Measurements from ENCODE around the gene ZBTB46.

Gene ZBTB46

DNA sequence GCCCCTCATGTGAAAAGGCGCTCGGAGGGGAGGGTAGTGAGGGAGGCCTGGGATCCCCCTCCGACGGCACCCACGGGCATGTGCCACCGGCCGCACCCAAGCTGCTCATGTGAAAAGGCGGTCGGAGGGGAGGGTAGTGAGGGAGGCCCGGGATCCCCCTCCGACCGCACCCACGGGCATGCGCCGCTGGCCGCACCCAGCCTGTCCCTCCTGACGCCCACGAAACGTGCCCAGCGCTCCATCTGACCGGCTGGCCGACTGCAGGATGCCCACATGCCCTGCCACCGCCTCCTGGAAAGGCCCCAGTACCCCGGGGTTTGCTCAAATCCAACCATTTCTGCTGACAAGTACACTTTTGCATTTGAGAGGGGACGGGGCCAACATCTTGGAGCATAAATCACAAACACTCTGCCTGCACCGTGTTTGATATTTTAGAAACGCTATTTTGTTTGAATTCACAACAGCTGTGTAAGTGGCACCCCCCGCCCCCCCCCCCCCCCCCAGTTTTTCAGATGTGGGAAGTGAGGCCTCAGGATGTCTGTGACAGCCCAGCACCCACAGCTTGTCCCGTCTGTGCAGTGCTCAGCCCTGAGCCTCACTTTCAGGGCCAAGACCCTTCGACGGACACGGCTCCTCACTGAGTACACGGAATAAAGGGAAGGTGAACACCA, 57.4 kb downstream of the ZBTB46 start:
- no peak for DNase-seq (ENCODE audit: low read depth, low spot score)
- no peak for TF ChIP-seq CTCF (IDR thresholded peaks at IDR 0.05; ENCODE audit: low read depth, low read length)
- in situ Hi-C loops (cut with HindIII; ENCODE audit: low sequenced_read_pairs), result no loop called here
- no peak overlapping the region for H3K4me3 ChIP-seq (ENCODE audit: low read depth, low read length)

DNA sequence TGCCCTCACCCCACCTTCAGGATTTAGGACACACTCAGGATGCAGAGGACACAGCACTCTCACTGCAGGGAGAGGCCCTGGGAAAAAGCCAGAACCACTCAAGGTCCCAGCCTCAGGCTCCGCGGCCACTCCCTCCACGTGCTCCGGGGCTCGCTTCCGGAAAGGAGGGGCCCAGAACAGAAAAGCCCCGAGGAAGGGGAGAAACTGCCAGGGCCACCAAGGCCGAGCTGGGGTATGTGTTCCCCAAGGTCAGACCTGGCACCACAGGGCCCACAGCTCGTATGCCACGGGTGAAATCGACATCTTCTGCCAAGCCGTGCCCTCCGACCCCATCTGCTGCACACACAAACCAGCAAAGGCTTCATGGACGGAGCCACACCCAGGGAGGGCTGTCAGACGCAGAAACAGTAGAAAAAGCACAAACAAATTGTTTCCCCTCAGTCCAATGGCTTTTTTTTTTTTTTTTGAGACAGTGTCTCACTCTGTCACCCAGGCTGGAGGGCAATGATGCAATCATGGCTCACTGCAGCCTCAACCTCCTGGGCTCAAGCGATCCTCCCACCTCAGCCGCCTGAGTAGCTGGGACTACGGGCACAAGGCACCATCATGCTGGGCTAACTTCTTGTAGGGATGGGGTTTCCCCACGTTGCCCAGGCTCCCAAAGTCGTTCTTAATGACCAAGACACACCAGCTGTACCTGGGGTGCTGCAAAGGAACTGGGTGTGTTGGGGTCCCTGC, 58.1 kb downstream of the ZBTB46 start:
- no peak for TF ChIP-seq CTCF (IDR thresholded peaks at IDR 0.05; ENCODE audit: low read depth, low read length)
- H3K4me3 ChIP-seq (ENCODE audit: low read depth, low read length), result no peak overlapping the region
- no peak for DNase-seq (ENCODE audit: low read depth, low spot score)
- in situ Hi-C loops (cut with HindIII; ENCODE audit: low sequenced_read_pairs), result no loop called here

DNA sequence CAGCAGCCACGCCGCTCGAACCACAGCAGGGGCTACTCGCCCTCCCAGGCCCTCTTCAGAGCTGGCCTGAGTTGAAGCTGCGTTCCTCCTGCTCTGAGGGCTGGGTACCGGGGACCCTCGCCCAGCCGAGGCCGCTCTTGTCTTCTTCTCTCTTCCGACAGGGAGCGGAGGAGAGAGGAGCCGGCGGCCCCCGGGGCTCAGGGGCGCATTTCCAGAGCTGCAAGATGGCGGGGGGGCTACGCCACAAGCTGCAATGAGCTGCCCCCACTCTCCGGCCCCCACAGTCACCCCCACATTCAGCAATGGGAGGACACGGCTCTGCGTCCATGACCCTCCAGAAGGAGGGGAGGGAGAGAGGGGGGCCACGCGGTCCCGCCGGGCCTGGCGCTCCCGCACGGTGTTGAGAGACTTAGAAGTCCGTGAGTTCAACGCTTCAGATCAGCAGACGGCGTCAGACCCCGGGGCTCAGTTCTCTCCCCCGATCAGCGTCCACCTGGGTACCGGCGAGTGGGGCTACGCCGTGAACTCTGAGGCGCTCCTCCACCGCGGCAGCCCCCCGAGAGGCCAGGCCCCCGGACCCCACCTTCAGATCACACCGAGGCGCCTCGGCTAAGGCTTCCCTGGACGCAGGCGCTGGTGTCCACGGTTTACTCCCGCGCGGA, 59.9 kb downstream of the ZBTB46 start:
- TF ChIP-seq CTCF (IDR thresholded peaks at IDR 0.05; ENCODE audit: low read depth, low read length), result no peak
- H3K4me3 ChIP-seq (ENCODE audit: low read depth, low read length), result no peak overlapping the region
- DNase-seq (ENCODE audit: low read depth, low spot score), result no peak
- in situ Hi-C loops (cut with HindIII; ENCODE audit: low sequenced_read_pairs), result no loop called here

DNA sequence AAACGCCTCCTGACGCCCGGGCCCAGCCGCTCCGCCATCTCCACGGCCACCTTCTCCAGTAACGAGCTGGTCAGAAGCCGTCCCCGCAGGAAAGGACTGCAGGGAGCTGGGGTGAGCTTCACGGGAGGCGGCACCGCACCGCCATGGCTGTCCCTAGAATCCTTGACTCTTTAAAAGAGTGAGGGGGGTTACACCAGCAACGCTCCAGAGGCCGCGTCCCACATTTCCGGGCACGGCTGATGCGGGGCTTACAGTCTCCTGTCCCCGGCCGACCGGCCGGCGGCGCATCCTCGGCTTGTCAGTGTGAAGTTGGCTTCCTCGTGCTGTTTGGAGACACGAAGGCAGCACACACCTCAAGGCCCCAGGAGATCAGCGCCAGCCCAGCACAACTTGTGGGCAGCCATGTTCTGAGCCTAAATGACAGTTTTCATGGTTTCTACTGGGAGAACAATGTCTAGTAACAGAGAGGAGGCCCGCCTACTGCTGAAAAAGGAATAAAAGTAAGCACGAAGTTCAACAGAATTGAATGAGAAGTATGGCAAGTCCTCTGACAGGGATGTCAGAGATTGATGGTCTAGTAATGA, 61.1 kb downstream of the ZBTB46 start:
- H3K4me3 ChIP-seq (ENCODE audit: low read depth, low read length), result no peak overlapping the region
- in situ Hi-C loops (cut with HindIII; ENCODE audit: low sequenced_read_pairs), result no loop called here
- no peak for DNase-seq (ENCODE audit: low read depth, low spot score)
- TF ChIP-seq CTCF (IDR thresholded peaks at IDR 0.05; ENCODE audit: low read depth, low read length), result no peak

DNA sequence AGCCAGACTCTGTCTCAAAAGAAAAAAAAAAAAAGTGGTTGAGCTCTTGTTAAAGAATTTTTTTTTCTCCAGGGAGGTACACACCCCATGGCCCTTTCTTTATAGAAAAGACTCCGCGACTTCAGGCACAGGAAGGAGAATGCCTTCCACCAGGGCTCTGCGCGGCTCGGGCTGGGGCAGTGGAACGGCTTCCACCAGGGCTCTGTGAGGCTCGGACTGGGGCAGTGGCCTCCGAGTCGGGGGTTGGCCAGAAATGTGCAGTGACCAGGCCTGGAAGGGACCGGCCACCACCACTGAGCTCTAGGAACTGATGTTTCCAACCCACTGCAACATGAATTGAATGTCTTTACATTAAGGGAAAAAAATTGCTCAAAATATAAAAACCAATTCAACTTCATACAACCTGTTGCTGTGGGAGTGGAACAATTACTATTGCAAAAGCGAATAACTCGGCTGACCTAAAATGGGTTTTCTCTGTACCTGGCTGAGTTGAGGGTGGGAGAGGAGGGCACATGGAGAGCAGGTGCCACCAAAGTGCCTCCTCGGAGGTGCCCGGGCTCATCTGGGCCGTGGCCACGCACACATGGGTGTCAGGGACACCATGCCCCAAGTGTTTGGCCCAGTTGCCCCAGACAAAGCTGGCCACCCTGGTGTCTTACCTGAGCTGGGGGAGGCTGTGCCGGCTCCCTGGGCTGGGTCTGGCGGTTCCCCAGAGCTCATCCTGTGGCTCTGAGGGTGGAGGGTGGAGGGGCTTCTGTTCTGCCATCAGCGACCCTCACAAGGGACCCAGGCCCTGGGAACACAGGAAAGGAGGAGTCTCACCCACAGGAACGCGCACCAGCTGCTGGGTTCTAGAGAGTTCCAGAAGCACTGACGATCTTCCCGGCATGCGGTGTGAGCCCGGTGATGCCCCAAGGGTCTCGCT, 62.2 kb downstream of the ZBTB46 start:
- in situ Hi-C loops (cut with HindIII; ENCODE audit: low sequenced_read_pairs), result no loop called here
- H3K4me3 ChIP-seq (ENCODE audit: low read depth, low read length), result no peak overlapping the region
- DNase-seq (ENCODE audit: low read depth, low spot score), result no peak
- no peak for TF ChIP-seq CTCF (IDR thresholded peaks at IDR 0.05; ENCODE audit: low read depth, low read length)

- DNase-seq (ENCODE audit: low read depth, low spot score), result no peak
- in situ Hi-C loops (cut with HindIII; ENCODE audit: low sequenced_read_pairs), result no loop called here
- TF ChIP-seq CTCF (IDR thresholded peaks at IDR 0.05; ENCODE audit: low read depth, low read length), result no peak
- no peak overlapping the region for H3K4me3 ChIP-seq (ENCODE audit: low read depth, low read length)
Measured at GRCh38 chr20:63767886-63768285, 63.2 kb downstream of the ZBTB46 start.
